HG03175 (cell line): ENCODE measurements around the gene KLF9.
A peak's percentile ranks its signal among the peaks of the same experiment; 100 is the strongest.

Source experiments
- ATAC-seq: cut with Tn5 transposase; IDR thresholded peaks from one replicate; pipeline ENCODE4 v1.9.1; 2021; ENCODE audit warnings: mild to moderate bottlenecking, moderate library complexity; ENCODE audit not compliant: unreplicated experiment

The KLF9 gene

DNA sequence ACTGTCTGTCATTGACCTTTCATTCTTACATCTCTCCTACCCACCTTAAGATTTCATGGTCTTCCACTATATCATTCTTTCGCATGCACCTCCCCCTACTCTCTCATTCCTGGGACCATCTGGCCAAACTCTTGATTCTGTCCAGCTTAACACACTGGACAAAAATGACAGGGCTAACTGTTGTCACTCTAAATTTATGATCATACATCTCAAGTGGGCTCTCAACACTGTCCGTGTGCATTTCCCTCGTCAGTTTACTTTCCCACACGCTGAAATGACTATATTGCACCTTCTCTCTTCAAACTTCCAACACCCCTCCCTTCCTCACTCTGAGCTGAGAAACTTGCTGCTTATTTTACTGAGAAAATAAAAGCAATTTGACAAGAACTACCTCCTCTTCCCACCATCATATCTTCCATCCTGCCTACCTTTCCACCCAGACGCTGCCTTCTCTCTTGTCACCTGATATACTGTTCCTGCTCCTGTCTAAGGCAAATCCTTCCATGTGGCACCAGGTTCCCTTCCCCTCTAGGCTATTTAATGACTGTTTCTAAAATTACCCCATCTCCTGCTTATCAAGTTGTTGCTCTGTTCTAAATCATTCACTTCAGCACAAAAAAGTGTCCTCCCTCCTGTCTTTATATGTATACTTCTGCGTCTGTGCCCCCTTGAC is 8.1 kb upstream of the KLF9 start:
- ATAC-seq, result no peak

DNA sequence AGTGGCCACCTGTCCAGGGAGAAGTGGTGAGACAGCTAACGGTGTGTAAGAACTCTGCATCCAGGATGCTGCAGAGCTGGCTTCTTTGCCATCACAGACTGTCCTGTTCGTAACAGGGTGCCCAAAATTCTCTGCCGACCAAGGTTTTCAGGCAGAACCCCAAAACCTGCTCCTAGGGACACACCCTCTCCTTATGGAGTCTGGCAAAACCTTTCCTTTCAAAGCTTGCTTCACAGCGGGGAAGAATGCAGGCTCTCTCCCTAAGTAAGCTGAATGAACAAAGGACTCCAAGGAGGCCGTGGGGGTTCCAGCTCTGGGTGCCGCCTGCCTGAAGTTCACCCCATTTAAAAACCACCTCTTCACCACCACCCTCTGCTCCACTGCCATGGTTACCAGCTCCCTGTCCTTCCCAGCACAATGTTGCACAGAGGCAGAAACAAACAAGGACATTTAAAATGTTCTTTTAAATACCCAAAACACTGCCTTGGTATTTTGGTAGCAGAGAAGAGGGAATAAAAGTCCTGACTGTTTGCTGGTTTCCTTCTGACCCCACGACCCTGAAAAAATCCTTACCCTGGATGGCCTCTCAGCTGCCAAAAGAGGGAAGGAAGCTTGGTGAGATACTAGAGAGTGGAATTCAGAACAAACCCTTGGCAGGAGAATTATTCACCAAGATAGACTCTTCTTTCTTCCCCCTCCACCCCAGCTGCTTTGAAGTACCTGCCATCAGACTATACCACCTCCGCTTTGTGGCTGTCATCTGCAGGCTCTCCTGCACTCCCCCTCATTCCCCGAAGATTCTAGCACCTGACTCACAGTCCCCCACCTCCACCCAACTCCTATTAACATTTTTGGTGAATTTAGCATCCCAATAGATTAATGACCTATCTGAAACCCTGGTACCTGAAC is 7.1 kb upstream of the KLF9 start:
- ATAC-seq, result no peak

DNA sequence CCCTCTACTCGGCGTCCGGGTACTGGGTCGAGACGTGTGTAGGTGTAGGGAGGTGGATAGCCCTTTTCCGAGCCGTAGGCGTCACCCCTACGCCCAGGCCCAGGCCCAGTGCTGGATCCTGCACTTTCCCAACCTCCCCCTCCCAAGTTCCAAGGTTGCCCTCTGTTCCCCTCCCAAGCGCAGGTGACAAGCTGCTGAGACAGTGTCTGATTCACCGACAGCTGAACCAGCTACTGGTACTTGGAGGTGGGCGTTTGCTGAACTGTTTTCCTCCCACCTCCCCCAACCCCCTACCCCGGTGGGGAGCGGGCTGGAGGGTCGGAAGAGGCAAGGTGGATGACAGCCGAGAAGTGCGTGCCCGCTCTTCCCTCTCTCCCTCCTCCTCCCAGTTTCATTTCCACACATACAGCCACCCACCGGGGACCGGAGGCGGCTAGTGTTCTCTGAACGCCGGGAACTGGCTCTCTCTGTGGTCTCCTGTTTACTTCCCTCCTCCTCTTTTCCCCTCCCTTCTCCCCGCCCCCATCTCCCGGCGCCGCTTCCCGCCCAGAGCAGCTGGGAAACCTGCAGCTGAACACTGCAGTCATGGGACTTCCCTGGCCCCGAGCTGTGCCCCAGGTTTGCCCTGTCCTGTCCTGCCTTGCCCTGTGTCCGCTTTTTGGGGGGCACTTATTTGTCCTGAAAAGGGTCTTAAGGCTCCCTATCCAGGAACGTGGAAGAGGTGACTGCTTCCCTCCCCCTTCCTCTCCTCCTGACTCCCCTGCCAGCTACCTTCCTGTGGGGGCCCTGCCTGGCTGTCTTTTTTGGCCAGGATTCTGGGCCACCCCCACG is 6.2 kb upstream of the KLF9 start:
- ATAC-seq, result peak; percentile 12

DNA sequence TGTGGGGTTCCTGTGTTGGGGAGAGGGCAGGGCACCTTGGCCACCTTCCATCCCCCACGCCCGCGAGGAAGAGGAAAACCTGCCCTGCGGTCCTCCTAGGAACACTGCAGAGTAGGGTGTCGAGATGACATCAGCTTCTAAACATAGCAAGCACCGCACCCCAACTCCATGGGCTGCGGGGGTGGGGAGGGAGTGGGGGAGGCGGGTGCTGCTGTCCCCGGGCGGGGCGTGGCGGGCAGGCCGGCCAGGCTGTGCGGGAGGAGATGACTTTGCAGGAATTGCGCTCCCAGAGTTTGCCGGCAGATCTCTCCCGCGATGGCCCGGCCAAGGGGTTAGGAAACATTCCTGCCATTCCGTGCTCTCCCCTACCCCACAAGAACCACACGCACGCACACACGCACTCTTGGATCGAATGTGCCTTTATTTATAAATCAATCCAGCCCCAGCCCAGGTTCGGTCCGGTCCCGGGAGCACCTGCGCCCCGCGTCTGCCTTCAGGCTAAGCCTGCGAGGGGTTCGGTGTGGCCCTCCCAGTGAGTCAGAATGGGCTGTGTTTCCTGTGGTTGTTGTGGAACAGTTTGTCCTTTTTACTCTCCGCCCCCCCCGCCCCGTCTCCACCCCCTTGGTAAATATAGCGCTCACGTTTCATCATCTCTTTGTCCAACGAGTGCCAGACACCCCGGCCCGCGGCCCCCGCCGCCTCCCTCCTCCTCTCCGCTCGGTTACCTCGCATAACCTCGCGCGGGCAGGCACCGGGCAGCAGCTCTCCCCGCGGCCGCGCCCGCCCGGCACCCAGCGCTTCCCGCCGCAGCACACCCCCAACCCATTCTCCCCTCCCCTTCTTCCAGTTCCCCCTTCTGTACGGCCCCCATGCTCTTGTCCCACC is 5.3 kb upstream of the KLF9 start:
- ATAC-seq, result peak; percentile 50

DNA sequence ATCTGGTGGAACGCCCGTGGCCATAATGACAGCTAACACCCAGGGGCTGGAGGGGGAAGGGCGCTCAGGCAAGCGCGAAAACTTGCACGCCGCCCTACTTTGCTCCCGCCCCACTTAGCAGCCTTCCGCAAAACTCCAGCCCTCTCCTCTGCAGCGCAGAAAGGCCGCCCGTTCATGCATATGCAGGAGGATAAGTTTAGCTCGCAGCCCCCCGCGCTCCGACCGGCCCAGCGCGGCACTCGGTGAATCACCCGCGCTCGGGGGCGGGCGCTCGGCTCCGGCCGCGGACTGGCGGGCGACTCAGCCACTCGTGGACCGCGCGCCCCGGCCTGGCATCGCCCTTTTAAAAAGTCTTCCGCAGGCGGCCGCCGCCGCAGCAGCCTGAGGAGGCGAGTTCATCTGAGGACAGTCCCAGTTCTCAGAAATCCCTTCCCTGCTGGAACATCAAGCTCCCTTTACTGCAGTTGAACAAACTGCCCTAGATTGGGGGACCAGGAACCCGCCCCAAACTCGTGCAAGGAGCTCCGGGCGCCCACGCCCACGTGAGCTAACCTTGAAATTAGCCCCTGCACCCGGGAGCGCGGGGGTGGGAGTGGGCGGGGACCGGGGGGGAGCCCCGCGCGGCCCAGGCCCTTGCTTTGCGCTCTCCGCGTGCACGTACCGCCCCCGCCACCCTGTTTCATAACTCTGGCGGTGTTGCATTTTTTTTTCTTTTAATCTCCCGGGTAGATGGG is 4.5 kb upstream of the KLF9 start:
- ATAC-seq, result peak; percentile 51

DNA sequence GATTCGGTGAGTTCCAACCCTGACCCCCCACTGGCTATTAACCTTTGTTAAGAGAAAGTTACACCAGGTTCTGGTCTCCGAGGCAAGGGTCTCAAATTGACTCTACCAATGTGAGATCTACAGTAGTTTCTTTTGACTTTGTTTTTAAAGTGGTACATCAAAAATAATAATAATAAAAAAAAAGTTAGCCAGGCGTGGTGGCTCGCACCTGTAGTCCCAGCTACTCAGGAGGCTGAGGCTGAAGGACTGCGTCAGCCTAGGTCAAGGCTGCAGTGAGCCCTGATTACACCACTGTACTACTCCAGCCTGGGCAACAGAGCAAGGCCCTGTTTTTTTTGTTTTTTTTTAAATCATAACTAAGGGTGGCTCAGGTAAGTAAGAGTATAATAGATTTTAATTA is 1.0 kb upstream of the KLF9 start:
- no peak for ATAC-seq

DNA sequence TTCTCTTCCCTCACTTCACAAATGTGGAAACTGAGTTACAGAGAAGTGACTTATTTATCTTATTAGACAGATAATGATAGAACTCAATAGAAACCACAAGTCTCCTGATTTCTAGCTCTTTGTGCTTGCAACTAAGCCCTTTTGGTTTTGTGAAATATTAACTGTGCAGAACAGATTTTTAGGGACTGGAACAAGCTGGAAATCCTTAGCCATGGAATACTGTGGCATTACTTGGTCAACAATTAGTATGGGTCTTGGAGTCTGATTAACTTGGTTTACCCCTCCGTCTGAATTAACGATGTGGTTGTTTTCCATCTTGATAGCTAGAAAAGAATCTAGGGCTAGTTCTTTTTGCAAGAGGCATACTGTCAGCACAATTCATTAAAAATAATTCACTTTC is 584 bp upstream of the KLF9 start:
- no peak for ATAC-seq

GRCh38 chr9:70413464-70413798 is 1.0 kb downstream of the KLF9 start:
- peak; percentile 27 for ATAC-seq

GRCh38 chr9:70412832-70413463 is 1.5 kb downstream of the KLF9 start:
- no peak for ATAC-seq

- peak; percentile 28 for ATAC-seq
Measured at GRCh38 chr9:70411930-70412831, 2.3 kb downstream of the KLF9 start.

- no peak for ATAC-seq
Measured at GRCh38 chr9:70411121-70411929, 3.1 kb downstream of the KLF9 start.

DNA sequence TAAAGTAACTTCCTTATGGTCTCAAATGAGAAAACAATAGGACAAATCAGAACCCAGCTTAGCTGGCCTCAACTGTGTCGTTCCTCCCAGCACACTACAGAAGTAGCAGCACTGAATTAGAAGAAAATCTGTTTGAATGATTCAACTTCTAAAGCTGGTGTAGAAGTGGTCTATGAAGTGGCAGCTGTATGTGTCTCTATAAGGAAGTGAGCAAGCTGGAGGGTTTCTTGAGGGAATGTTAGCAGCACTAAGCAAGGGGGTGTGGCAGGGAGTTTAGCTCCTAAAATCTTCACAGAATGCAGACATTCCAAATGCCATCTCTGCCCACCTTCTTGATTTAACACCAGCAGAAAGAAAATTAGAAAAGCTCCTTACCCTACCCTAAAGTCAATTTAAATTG is 4.1 kb downstream of the KLF9 start:
- ATAC-seq, result no peak

DNA sequence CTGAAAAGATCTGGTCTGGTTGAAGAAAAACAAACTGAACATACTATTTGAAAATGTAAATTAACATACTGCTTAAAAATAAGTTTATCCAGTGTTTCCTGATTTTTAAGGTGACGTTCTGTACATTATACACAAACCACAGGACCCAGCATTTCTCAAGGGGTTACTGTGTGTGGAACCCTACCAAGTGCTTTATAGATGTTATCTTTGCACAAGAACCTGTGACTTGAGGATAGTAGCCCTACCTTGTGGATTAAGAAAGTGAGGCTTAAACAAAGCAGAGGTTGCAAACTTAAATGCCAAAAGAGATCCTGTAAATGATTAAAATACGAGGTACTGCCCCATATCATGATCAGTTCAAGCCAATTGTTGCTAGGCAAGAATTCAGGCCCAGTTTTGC is 4.7 kb downstream of the KLF9 start:
- no peak for ATAC-seq

- no peak for ATAC-seq
Measured at GRCh38 chr9:70409280-70409679, 5.2 kb downstream of the KLF9 start.

GRCh38 chr9:70408393-70409040 is 5.9 kb downstream of the KLF9 start:
- no peak for ATAC-seq

DNA sequence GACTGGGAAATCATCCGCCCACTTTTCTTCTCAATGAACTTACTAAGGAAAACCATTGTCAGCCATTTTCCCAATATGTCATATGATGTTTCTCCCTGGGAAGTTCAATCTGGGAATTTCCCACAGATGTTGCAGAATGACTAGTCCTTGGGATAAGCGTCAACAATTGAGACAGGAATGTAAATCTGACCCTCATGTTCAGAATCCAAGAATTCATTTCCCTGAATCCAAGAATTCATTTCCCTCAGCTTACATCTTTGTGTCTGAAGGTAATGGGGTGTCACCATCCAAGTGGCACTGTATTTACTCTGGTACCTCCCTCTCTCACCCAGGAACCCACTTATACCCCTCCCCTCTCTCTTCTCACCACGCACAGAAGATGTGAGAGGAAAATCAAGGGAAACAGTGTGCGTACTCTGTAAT is 7.4 kb downstream of the KLF9 start:
- no peak for ATAC-seq

GRCh38 chr9:70406434-70406862 is 8.0 kb downstream of the KLF9 start:
- ATAC-seq, result peak; percentile 58
